Superior temporal gyrus (tissue), 1 donor: ENCODE data around the gene CYTH1.
A peak's percentile ranks its signal among the peaks of the same experiment; 100 is the strongest.

Experiments used
- DNase-seq: peaks from one replicate; pipeline ENCODE4 v3.0.0-alpha.2; 2016; ENCODE audit errors: extremely low spot score

CYTH1 gene

GRCh38 chr17:78781893-78782304 is at the start of gene CYTH1:
TSS of gene CYTH1 (minus strand) at chr17:78782273. CDS start at chr17:78782223, 50 bp downstream.
- DNase-seq, result no peak

- DNase-seq, result no peak
These were observed 47.4 kb upstream of the CYTH1 start for GRCh38 chr17:78829477-78829876.

GRCh38 chr17:78828470-78829185 is 46.6 kb upstream of the CYTH1 start:
- DNase-seq, result no peak

GRCh38 chr17:78826836-78827509 is 44.9 kb upstream of the CYTH1 start:
- no peak for DNase-seq

- DNase-seq, result no peak
These were observed 44.3 kb upstream of the CYTH1 start for GRCh38 chr17:78826421-78826820.

GRCh38 chr17:78825696-78826095 is 43.6 kb upstream of the CYTH1 start:
- no peak for DNase-seq

GRCh38 chr17:78824240-78824639 is 42.2 kb upstream of the CYTH1 start:
- DNase-seq, result no peak

GRCh38 chr17:78823282-78824046 is 41.4 kb upstream of the CYTH1 start:
- DNase-seq, result no peak

- DNase-seq, result peak; percentile 68
These were observed 40.5 kb upstream of the CYTH1 start for GRCh38 chr17:78822552-78822951.

- DNase-seq, result no peak
These were observed 39.9 kb upstream of the CYTH1 start for GRCh38 chr17:78821961-78822360.

- no peak for DNase-seq
These were observed 38.8 kb upstream of the CYTH1 start for GRCh38 chr17:78820841-78821240.

GRCh38 chr17:78819806-78820792 is 38.0 kb upstream of the CYTH1 start:
- DNase-seq, result no peak

- no peak for DNase-seq
These were observed 37.3 kb upstream of the CYTH1 start for GRCh38 chr17:78819402-78819801.

GRCh38 chr17:78818932-78819331 is 36.9 kb upstream of the CYTH1 start:
- no peak for DNase-seq

GRCh38 chr17:78818152-78818846 is 36.2 kb upstream of the CYTH1 start:
- DNase-seq, result no peak

- no peak for DNase-seq
These were observed 35.0 kb upstream of the CYTH1 start for GRCh38 chr17:78817123-78817522.

- DNase-seq, result no peak
These were observed 33.6 kb upstream of the CYTH1 start for GRCh38 chr17:78815696-78816095.

GRCh38 chr17:78812855-78813254 is 30.8 kb upstream of the CYTH1 start:
- DNase-seq, result no peak

GRCh38 chr17:78808163-78808562 is 26.1 kb upstream of the CYTH1 start:
- no peak for DNase-seq

GRCh38 chr17:78806451-78806850 is 24.4 kb upstream of the CYTH1 start:
- no peak for DNase-seq

GRCh38 chr17:78805301-78805700 is 23.2 kb upstream of the CYTH1 start:
- DNase-seq, result no peak
